HepG2 (cell line): ENCODE data around the gene EDN3. TPM values are rescaled to one million over a fixed set of nuclear protein-coding genes. Genes with fewer than 3 reads are reported as not detected.

Experiments
- ATAC-seq: fragments of 200-7000 bp; cut with Tn5 transposase; 3 replicates; pipeline ENCODE4 v1.9.1; 2020; ENCODE audit warnings: mild to moderate bottlenecking, moderate library complexity
- BruUV-seq: library from RNA; stranded (reverse); fragments of 400-500 nt; replicated peaks from 2 replicates; lab custom pipeline; 2021; lab: Mats Ljungman, UMichigan
- CTCF ChIA-PET: fragments of 300-600 bp; formaldehyde crosslinking; extraction: SDS; loops from one replicate; lab custom pipeline; 2021; ENCODE audit warnings: low total read pairs, inconsistent platforms, low intra/inter-chr PET ratio; lab: Yijun Ruan, JAX
- POLR2A ChIA-PET: fragments of 350-600 bp; sonication (Branson Sonifier 250); formaldehyde crosslinking; loops from one replicate; lab custom pipeline; 2020; ENCODE audit warnings: antibody characterized with exemption, inconsistent platforms; lab: Yijun Ruan, JAX
- DNase-seq: peaks from one replicate; pipeline ENCODE4 v3.0.0-alpha.2; 2015; ENCODE audit warnings: low spot score
- FAIRE-seq: peaks from 3 replicates; lab custom pipeline; 2011; peaks lifted over from hg19 to GRCh38; lab: Jason Lieb, UNC
- H2AFZ ChIP-seq: one replicate; pipeline ENCODE4 v1.6.1; 2011; ENCODE audit warnings: low read length, inconsistent platforms
- H3K27ac ChIP-seq: fragments of 300-600 bp; 3 replicates; pipeline ENCODE4 v1.8.0; 2011; ENCODE audit warnings: mixed run types, mild to moderate bottlenecking, mixed read lengths, low read length, inconsistent platforms; ENCODE audit not compliant: insufficient read depth; ENCODE audit errors: extremely low read length
- H3K27me3 ChIP-seq, 2 experiments: fragments of 200-600 bp in 1 of 2; 2 replicates in 1 of 2; 3 replicates in 1 of 2; pipeline versions ENCODE4 v1.6.0 to v1.8.0; 2011; ENCODE audit warnings: low read length in 2 of 2, mild to moderate bottlenecking in 2 of 2, moderate library complexity in 2 of 2, inconsistent platforms in 1 of 2; ENCODE audit not compliant: insufficient read depth in 2 of 2, control insufficient read depth in 1 of 2
- H3K36me3 ChIP-seq, 2 experiments: fragments of 200-600 bp in 1 of 2; replicated peaks in 1 of 2; 2 replicates in 1 of 2; 3 replicates in 1 of 2; pipeline versions ENCODE4 v1.5.1 to v1.8.0; 2011; ENCODE audit warnings: low read length in 2 of 2, inconsistent platforms in 1 of 2; ENCODE audit not compliant: insufficient read depth in 2 of 2, control insufficient read depth in 1 of 2
- H3K4me1 ChIP-seq: 2 replicates; pipeline ENCODE4 v1.5.1; 2012; ENCODE audit warnings: low read length, inconsistent platforms; ENCODE audit not compliant: insufficient read depth
- H3K4me2 ChIP-seq: 2 replicates; pipeline ENCODE4 v1.6.0; 2011; ENCODE audit warnings: low read depth, low read length, inconsistent platforms
- H3K4me3 ChIP-seq, 3 experiments: fragments of 200-600 bp in 1 of 3; sonication (generic), shearing (Covaris generic) in 1 of 3; replicated peaks in 1 of 3; 2 replicates each; pipeline ENCODE4 v1.5.1; 2011 to 2016; ENCODE audit warnings: low read length in 3 of 3, inconsistent platforms in 2 of 3, low read depth in 2 of 3, mild to moderate bottlenecking in 2 of 3, control low read depth in 1 of 3, mixed read lengths in 1 of 3; ENCODE audit not compliant: insufficient read depth in 1 of 3
- H3K79me2 ChIP-seq: one replicate; pipeline ENCODE4 v1.6.1; 2011; ENCODE audit warnings: low read length, inconsistent platforms; ENCODE audit not compliant: insufficient read depth
- H3K9ac ChIP-seq: 2 replicates; pipeline ENCODE4 v1.6.0; 2011; ENCODE audit warnings: mild to moderate bottlenecking, low read depth, low read length, inconsistent platforms; ENCODE audit not compliant: insufficient read depth
- H3K9me3 ChIP-seq: 2 replicates; pipeline ENCODE4 v1.5.1; 2012; ENCODE audit warnings: mild to moderate bottlenecking, low read length
- H4K20me1 ChIP-seq: 2 replicates; pipeline ENCODE4 v1.6.0; 2011; ENCODE audit warnings: inconsistent platforms, mild to moderate bottlenecking, low read length, moderate library complexity; ENCODE audit not compliant: insufficient read depth
- E2F2 ChIP-seq: sonication (generic); formaldehyde crosslinking; IDR thresholded peaks from 2 replicates; pipeline ENCODE4 v1.4.0; 2020; ENCODE audit warnings: missing genetic modification reagents, borderline replicate concordance
- LBX2 ChIP-seq: sonication (generic); formaldehyde crosslinking; IDR thresholded peaks from 2 replicates; pipeline ENCODE4 v1.5.0; 2020; ENCODE audit warnings: missing genetic modification reagents, mild to moderate bottlenecking, borderline replicate concordance
- NR2F2 ChIP-seq: IDR thresholded peaks from 2 replicates; pipeline ENCODE4 v1.6.1; 2012; ENCODE audit warnings: low read depth, inconsistent platforms, borderline replicate concordance
- PCBP2 ChIP-seq: fragments of 200-400 bp; formaldehyde crosslinking; optimal IDR thresholded peaks from 2 replicates; pipeline ENCODE3; 2018; ENCODE audit warnings: low read length, low read depth; ENCODE audit not compliant: poor library complexity, severe bottlenecking
- THAP7 ChIP-seq: sonication (generic); formaldehyde crosslinking; IDR thresholded peaks from 2 replicates; pipeline ENCODE4 v1.8.1; 2023; ENCODE audit warnings: mild to moderate bottlenecking, missing genetic modification reagents
- ZBTB10 ChIP-seq: sonication (generic); formaldehyde crosslinking; IDR thresholded peaks from 2 replicates; pipeline ENCODE4 v1.4.0; 2020; ENCODE audit warnings: missing genetic modification reagents, borderline replicate concordance
- ZNF253 ChIP-seq: sonication (generic); formaldehyde crosslinking; IDR thresholded peaks from 2 replicates; pipeline ENCODE4 v1.8.0; 2022; ENCODE audit warnings: mild to moderate bottlenecking, missing genetic modification reagents, borderline replicate concordance
- ZNF318 ChIP-seq: sonication (generic); formaldehyde crosslinking; IDR thresholded peaks from 2 replicates; pipeline ENCODE4 v1.4.0; 2020; ENCODE audit warnings: mild to moderate bottlenecking, missing genetic modification reagents
- ZNF354B ChIP-seq: sonication (generic); formaldehyde crosslinking; IDR thresholded peaks from 2 replicates; pipeline ENCODE4 v1.8.0; 2022; ENCODE audit warnings: mild to moderate bottlenecking, missing genetic modification reagents
- ZNF552 ChIP-seq: sonication (generic); formaldehyde crosslinking; IDR thresholded peaks from 2 replicates; pipeline ENCODE4 v1.9.0; 2022; ENCODE audit warnings: missing genetic modification reagents, mild to moderate bottlenecking, borderline replicate concordance
- ZNF605 ChIP-seq: sonication (generic); formaldehyde crosslinking; IDR thresholded peaks from 2 replicates; pipeline ENCODE4 v1.8.0; 2022; ENCODE audit warnings: mild to moderate bottlenecking, missing genetic modification reagents
- WGBS: methylation state at CpG from one replicate; pipeline ENCODE4 v1.1.6; 2017; ENCODE audit warnings: low lambda C conversion rate; 5-methylcytosine and 5-hydroxymethylcytosine counted together
- in situ Hi-C: cut with HindIII; loops from 2 replicates; pipeline ENCODE4 v1.10.0; 2017; ENCODE audit warnings: low pct_unique_long_range_greater_than_20kb; ENCODE audit not compliant: extremely low pct_ligation_motif_present
- intact Hi-C: fragments of 100-400 bp; cut with micrococcal nuclease; formaldehyde crosslinking; loops from one replicate; pipeline ENCODE4 v1.10.0; 2022; ENCODE audit not compliant: unreplicated experiment
- polyA plus RNA-seq, 8 experiments: library from polyadenylated mRNA; depleted of rRNA in 3 of 8; stranded (reverse) in 7 of 8; unstranded in 1 of 8; fragments of >200 nt; fragmentation: Illumina TruSeq in 4 of 8; extraction: Trizol in 4 of 8; gene quantifications; 2 replicates each; pipeline versions ENCODE4 v1.2.1 to v1.2.3, GENCODE V29; 2011 to 2016; ENCODE audit warnings: low read depth in 4 of 8, missing spikeins in 1 of 8, mixed read lengths in 1 of 8; ENCODE audit not compliant: insufficient read depth in 1 of 8
- total RNA-seq, 5 experiments: library from RNA; depleted of rRNA; stranded (reverse); fragments of >200 nt; fragmentation: Illumina TruSeq; extraction: Trizol; gene quantifications; 2 replicates each; pipeline ENCODE4 v1.2.3, GENCODE V29; 2016; ENCODE audit warnings: low read depth in 1 of 5

EDN3 gene
- total and polyA plus RNA-seq, 2 of the 13 experiments (the other 11 are each of a cell fraction or from before 2014, with no cell fraction given) = not detected

- ATAC-seq = no peak
- DNase-seq = no peak
- Histone ChIP-seq H3K9ac (no peak overlapping the region), H3K79me2 (no peaks in the 10 kb centered on the region), H3K4me1 (peaks cover 12% of the 10 kb centered on the region), H3K36me3 (no peaks in the 10 kb centered on the region), H4K20me1 (no peaks in the 10 kb centered on the region; the same call in 1 of the 2 replicates), H3K9me3 (no peaks in the 10 kb centered on the region), H2AFZ (no peak overlapping the region), H3K27ac (no peak overlapping the region), H3K4me2 (no peak overlapping the region), H3K4me3 (no peak overlapping the region), H3K27me3 (no peaks in the 10 kb centered on the region; a peak in 2 of 5 replicates)
- CTCF ChIA-PET = no interaction called here
- POLR2A ChIA-PET = no interaction called here
- intact Hi-C loops (no loop called here), in situ Hi-C loops (no loop called here)
- WGBS = 15% methylated on average over 2 of the region's 2 CpGs
- no peak for FAIRE-seq
- no TSS peak for BruUV-seq
- TF ChIP-seq PCBP2 (no peak), LBX2 (CRISPR knock-in tag) (no peak), NR2F2 (no peak), ZNF552 (no peak), ZNF253 (CRISPR knock-in tag) (no peak), THAP7 (CRISPR knock-in tag) (no peak), ZBTB10 (CRISPR knock-in tag) (no peak), ZNF605 (CRISPR knock-in tag) (no peak), ZNF354B (CRISPR knock-in tag) (no peak), E2F2 (CRISPR knock-in tag) (no peak), ZNF318 (CRISPR knock-in tag) (no peak)
Observed at GRCh38 chr20:59346061-59346460, 45.6 kb downstream of the EDN3 start.
